Liver (tissue), 9 donors: ENCODE data around the gene DAD1. TPM values are rescaled to one million over a fixed set of nuclear protein-coding genes. Genes with fewer than 3 reads are reported as not detected.

ENCODE experiments used
- DNase-seq: peaks from one replicate; pipeline ENCODE4 v3.0.0-alpha.2; 2017; ENCODE audit warnings: low spot score
- H3K27ac ChIP-seq, 2 donors: one replicate each; pipeline ENCODE4 v1.7.0; 2013; ENCODE audit warnings: inconsistent platforms in 2 of 2, low read length in 2 of 2, control low read depth in 1 of 2, low read depth in 1 of 2, mild to moderate bottlenecking in 1 of 2
- H3K27me3 ChIP-seq, 4 donors: one replicate each; pipeline versions ENCODE4 v1.6.1 to v1.7.0; 2013; ENCODE audit warnings: low read length in 3 of 4, inconsistent platforms in 1 of 4, mild to moderate bottlenecking in 1 of 4, moderate library complexity in 1 of 4; ENCODE audit not compliant: control insufficient read depth in 4 of 4, insufficient read depth in 4 of 4
- H3K36me3 ChIP-seq, 4 donors: one replicate each; pipeline versions ENCODE4 v1.6.1 to v1.7.0; 2013; ENCODE audit warnings: low read length in 3 of 4, mild to moderate bottlenecking in 3 of 4, low read depth in 1 of 4, moderate library complexity in 1 of 4; ENCODE audit not compliant: control insufficient read depth in 4 of 4, insufficient read depth in 3 of 4
- H3K4me1 ChIP-seq, 4 donors: one replicate each; pipeline versions ENCODE4 v1.6.1 to v1.7.0; 2013; ENCODE audit warnings: low read length in 3 of 4, mild to moderate bottlenecking in 3 of 4, moderate library complexity in 1 of 4; ENCODE audit not compliant: control insufficient read depth in 4 of 4, insufficient read depth in 4 of 4
- H3K4me3 ChIP-seq, 3 donors: one replicate each; pipeline versions ENCODE4 v1.6.1 to v1.7.0; 2013; ENCODE audit warnings: low read length in 3 of 3, control low read depth in 1 of 3, low read depth in 1 of 3, mild to moderate bottlenecking in 1 of 3
- H3K9ac ChIP-seq, 2 donors: one replicate each; pipeline ENCODE4 v1.7.0; 2013; ENCODE audit warnings: low read length in 2 of 2, mild to moderate bottlenecking in 2 of 2, moderate library complexity in 2 of 2, control low read depth in 1 of 2, low read depth in 1 of 2
- H3K9me3 ChIP-seq, 4 donors: one replicate each; pipeline versions ENCODE4 v1.6.1 to v1.7.0; 2013; ENCODE audit warnings: low read length in 3 of 4; ENCODE audit not compliant: control insufficient read depth in 4 of 4
- EGR1 ChIP-seq, 2 donors: IDR thresholded peaks; 2 replicates each; pipeline ENCODE4 v1.6.1; 2016 to 2018; ENCODE audit warnings: antibody characterized with exemption in 2 of 2, low read depth in 2 of 2
- FOXA1 ChIP-seq: IDR thresholded peaks from 2 replicates; pipeline ENCODE4 v1.6.1; 2016; ENCODE audit warnings: antibody characterized with exemption
- FOXA2 ChIP-seq: IDR thresholded peaks from 2 replicates; pipeline ENCODE4 v1.6.1; 2016; ENCODE audit warnings: antibody characterized with exemption
- GABPA ChIP-seq, 2 donors: IDR thresholded peaks in 1 of 2; conservative IDR thresholded peaks in 1 of 2; 2 replicates each; pipeline ENCODE4 v1.6.1; 2016; ENCODE audit warnings: antibody characterized with exemption in 2 of 2, mild to moderate bottlenecking in 1 of 2, moderate library complexity in 1 of 2
- HNF4A ChIP-seq, 2 donors: conservative IDR thresholded peaks; 2 replicates each; pipeline ENCODE4 v1.6.1; 2016; ENCODE audit warnings: antibody characterized with exemption in 2 of 2, mild to moderate bottlenecking in 2 of 2
- HNF4G ChIP-seq: IDR thresholded peaks from 2 replicates; pipeline ENCODE4 v1.6.1; 2016; ENCODE audit warnings: antibody characterized with exemption
- JUND ChIP-seq, 2 donors: IDR thresholded peaks; 2 replicates each; pipeline ENCODE4 v1.6.1; 2016; ENCODE audit warnings: antibody characterized with exemption in 2 of 2
- NR2F2 ChIP-seq: IDR thresholded peaks from 2 replicates; pipeline ENCODE4 v1.6.1; 2016; ENCODE audit warnings: antibody characterized with exemption
- RAD21 ChIP-seq, 2 donors: IDR thresholded peaks; 2 replicates each; pipeline ENCODE4 v1.6.1; 2016; ENCODE audit warnings: antibody characterized with exemption in 2 of 2, mild to moderate bottlenecking in 2 of 2
- RXRA ChIP-seq, 2 donors: IDR thresholded peaks; 2 replicates each; pipeline ENCODE4 v1.6.1; 2017 to 2018; ENCODE audit warnings: antibody characterized with exemption in 2 of 2, mild to moderate bottlenecking in 1 of 2
- SP1 ChIP-seq: IDR thresholded peaks from 2 replicates; pipeline ENCODE4 v1.6.1; 2018; ENCODE audit warnings: antibody characterized with exemption, mild to moderate bottlenecking
- TAF1 ChIP-seq: conservative IDR thresholded peaks from 2 replicates; pipeline ENCODE4 v1.6.1; 2016; ENCODE audit warnings: antibody characterized with exemption, mild to moderate bottlenecking
- YY1 ChIP-seq: IDR thresholded peaks from 2 replicates; pipeline ENCODE4 v1.6.1; 2016; ENCODE audit warnings: antibody characterized with exemption, mild to moderate bottlenecking
- WGBS: extraction: QIAGEN DNeasy Blood & Tissue Kit; methylation state at CpG from one replicate; pipeline ENCODE4 v1.1.7; 2013; 5-methylcytosine and 5-hydroxymethylcytosine counted together
- polyA plus RNA-seq, 2 donors: library from polyadenylated mRNA; stranded (reverse) in 1 of 2; unstranded in 1 of 2; fragments of 200-250 nt in 1 of 2; fragments of >200 nt in 1 of 2; fragmentation: Nextera tagmentation in 1 of 2; extraction: Ambion mirVana in 1 of 2; gene quantifications; one replicate each; pipeline versions ENCODE4 v1.2.1 to v1.2.3, GENCODE V29; 2013 to 2015
- total RNA-seq, 2 donors: library from RNA; depleted of rRNA; stranded (reverse); fragments of >200 nt; gene quantifications; one replicate each; pipeline ENCODE4 v1.2.3, GENCODE V29; 2014
- TF ChIP-seq, protein P1 (sequence below): IDR thresholded peaks from 2 replicates; pipeline ENCODE4 v1.6.1; 2016; ENCODE audit warnings: antibody characterized with exemption
- TF ChIP-seq, protein P2 (sequence below): IDR thresholded peaks from 2 replicates; pipeline ENCODE4 v1.6.1; 2016; ENCODE audit warnings: antibody characterized with exemption
- TF ChIP-seq, protein P3 (sequence below): IDR thresholded peaks from 2 replicates; pipeline ENCODE4 v1.6.1; 2016; ENCODE audit warnings: antibody characterized with exemption
- TF ChIP-seq, protein P4 (sequence below): fragments of 150-350 bp; IDR thresholded peaks from 2 replicates; pipeline ENCODE4 v1.5.1; 2017; ENCODE audit warnings: improper control_type of control experiment, low read depth, low read length; ENCODE audit not compliant: missing input control
- TF ChIP-seq, protein P5 (sequence below): IDR thresholded peaks from 2 replicates; pipeline ENCODE4 v1.6.1; 2016; ENCODE audit warnings: antibody characterized with exemption, mild to moderate bottlenecking
- donor health status: healthy.
- donor health status: healthy.
- donor health status: healthy.
- donor health status: healthy.
- donor health status: healthy.

Gene DAD1
- total and polyA plus RNA-seq, 4 donors = 142 to 254 (median 205) TPM

DNA sequence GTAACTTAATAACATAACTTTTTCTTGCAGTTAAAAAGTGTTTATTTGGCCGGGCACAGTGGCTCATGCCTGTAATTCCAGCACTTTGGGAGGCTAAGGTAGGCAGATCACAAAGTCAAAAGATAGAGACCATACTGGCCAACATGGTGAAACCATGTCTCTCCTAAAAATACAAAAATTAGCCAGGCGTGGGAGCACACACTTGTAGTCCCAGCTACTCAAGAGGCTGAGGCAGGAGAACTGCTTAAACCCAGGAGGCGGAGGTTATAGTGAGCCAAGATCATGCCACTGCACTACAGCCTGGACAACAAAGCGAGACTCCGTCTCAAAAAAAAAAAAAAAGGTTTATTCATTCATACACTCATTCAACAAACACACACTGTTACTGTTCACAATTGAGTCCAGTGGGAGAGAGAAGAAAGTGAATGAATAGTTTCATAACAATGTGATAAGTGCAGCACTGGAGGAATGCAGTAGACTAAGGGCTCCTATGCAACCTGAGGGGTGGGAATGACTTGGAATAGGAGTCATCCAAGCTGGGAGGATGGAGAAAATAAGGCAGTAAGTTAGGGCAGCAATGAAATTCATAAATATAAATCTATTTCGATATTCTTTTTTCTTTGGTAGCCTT lies 19.8 kb downstream of the DAD1 start:
- H3K27me3 ChIP-seq = no peaks in the 10 kb centered on the region
- no peak overlapping the region for H3K4me3 ChIP-seq
- no peak overlapping the region for H3K9ac ChIP-seq
- H3K4me1 ChIP-seq = no peaks in the 10 kb centered on the region
- H3K9me3 ChIP-seq = no peaks in the 10 kb centered on the region
- H3K36me3 ChIP-seq = peaks cover 9 to 50% (median 29%) of the 10 kb centered on the region in 4 donors
- WGBS = 93% methylated on average over 6 of the region's 6 CpGs
- TF ChIP-seq GABPA (IDR thresholded peaks at IDR 0.05 in 1 of 2, conservative IDR thresholded peaks at IDR 0.05 in 1 of 2) (no peak), FOXA1 (no peak), RXRA (IDR thresholded peaks at IDR 0.05) (no peak), YY1 (no peak), SP1 (no peak), RAD21 (IDR thresholded peaks at IDR 0.05) (no peak), TAF1 (no peak), FOXA2 (no peak), EGR1 (IDR thresholded peaks at IDR 0.05; ENCODE audit: low read depth in 2 of 2) (no peak), HNF4A (conservative IDR thresholded peaks at IDR 0.05) (no peak), JUND (IDR thresholded peaks at IDR 0.05) (no peak), NR2F2 (no peak), HNF4G (no peak)
- TF ChIP-seq, protein P1, sequence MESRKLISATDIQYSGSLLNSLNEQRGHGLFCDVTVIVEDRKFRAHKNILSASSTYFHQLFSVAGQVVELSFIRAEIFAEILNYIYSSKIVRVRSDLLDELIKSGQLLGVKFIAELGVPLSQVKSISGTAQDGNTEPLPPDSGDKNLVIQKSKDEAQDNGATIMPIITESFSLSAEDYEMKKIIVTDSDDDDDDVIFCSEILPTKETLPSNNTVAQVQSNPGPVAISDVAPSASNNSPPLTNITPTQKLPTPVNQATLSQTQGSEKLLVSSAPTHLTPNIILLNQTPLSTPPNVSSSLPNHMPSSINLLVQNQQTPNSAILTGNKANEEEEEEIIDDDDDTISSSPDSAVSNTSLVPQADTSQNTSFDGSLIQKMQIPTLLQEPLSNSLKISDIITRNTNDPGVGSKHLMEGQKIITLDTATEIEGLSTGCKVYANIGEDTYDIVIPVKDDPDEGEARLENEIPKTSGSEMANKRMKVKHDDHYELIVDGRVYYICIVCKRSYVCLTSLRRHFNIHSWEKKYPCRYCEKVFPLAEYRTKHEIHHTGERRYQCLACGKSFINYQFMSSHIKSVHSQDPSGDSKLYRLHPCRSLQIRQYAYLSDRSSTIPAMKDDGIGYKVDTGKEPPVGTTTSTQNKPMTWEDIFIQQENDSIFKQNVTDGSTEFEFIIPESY = no peak
- TF ChIP-seq, protein P2, sequence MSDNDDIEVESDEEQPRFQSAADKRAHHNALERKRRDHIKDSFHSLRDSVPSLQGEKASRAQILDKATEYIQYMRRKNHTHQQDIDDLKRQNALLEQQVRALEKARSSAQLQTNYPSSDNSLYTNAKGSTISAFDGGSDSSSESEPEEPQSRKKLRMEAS = no peak
- TF ChIP-seq, protein P3, sequence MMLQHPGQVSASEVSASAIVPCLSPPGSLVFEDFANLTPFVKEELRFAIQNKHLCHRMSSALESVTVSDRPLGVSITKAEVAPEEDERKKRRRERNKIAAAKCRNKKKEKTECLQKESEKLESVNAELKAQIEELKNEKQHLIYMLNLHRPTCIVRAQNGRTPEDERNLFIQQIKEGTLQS = no peak
- TF ChIP-seq, protein P4, sequence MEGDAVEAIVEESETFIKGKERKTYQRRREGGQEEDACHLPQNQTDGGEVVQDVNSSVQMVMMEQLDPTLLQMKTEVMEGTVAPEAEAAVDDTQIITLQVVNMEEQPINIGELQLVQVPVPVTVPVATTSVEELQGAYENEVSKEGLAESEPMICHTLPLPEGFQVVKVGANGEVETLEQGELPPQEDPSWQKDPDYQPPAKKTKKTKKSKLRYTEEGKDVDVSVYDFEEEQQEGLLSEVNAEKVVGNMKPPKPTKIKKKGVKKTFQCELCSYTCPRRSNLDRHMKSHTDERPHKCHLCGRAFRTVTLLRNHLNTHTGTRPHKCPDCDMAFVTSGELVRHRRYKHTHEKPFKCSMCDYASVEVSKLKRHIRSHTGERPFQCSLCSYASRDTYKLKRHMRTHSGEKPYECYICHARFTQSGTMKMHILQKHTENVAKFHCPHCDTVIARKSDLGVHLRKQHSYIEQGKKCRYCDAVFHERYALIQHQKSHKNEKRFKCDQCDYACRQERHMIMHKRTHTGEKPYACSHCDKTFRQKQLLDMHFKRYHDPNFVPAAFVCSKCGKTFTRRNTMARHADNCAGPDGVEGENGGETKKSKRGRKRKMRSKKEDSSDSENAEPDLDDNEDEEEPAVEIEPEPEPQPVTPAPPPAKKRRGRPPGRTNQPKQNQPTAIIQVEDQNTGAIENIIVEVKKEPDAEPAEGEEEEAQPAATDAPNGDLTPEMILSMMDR = no peak
- TF ChIP-seq, protein P5, sequence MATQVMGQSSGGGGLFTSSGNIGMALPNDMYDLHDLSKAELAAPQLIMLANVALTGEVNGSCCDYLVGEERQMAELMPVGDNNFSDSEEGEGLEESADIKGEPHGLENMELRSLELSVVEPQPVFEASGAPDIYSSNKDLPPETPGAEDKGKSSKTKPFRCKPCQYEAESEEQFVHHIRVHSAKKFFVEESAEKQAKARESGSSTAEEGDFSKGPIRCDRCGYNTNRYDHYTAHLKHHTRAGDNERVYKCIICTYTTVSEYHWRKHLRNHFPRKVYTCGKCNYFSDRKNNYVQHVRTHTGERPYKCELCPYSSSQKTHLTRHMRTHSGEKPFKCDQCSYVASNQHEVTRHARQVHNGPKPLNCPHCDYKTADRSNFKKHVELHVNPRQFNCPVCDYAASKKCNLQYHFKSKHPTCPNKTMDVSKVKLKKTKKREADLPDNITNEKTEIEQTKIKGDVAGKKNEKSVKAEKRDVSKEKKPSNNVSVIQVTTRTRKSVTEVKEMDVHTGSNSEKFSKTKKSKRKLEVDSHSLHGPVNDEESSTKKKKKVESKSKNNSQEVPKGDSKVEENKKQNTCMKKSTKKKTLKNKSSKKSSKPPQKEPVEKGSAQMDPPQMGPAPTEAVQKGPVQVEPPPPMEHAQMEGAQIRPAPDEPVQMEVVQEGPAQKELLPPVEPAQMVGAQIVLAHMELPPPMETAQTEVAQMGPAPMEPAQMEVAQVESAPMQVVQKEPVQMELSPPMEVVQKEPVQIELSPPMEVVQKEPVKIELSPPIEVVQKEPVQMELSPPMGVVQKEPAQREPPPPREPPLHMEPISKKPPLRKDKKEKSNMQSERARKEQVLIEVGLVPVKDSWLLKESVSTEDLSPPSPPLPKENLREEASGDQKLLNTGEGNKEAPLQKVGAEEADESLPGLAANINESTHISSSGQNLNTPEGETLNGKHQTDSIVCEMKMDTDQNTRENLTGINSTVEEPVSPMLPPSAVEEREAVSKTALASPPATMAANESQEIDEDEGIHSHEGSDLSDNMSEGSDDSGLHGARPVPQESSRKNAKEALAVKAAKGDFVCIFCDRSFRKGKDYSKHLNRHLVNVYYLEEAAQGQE = no peak
- H3K27ac ChIP-seq = no peak overlapping the region
- DNase-seq = no peak
